Effector memory CD8-positive, alpha-beta T cell (primary cell): ENCODE results near the gene B3GAT3.
A peak's percentile ranks its signal among the peaks of the same experiment; 100 is the strongest.
"Not testable (repeated sequence)": the region's sequence is repeated elsewhere in the genome, so short reads cannot be mapped to it uniquely, and the experiment has no call there.

Source experiments
- ATAC-seq: fragments of 150-1000 bp; cut with Tn5 transposase; replicated peaks from 2 replicates; pipeline ENCODE4 v1.10.0; 2021; ENCODE audit warnings: mild to moderate bottlenecking, moderate library complexity
- DNase-seq, 3 experiments: peaks; one replicate each; pipeline ENCODE4 v3.0.0; 2021
- H3K27ac Mint-ChIP-seq, 2 donors: one replicate each; pipeline ENCODE4 v1.8.0; 2022; ENCODE audit warnings: mild to moderate bottlenecking in 2 of 2, mixed read lengths in 2 of 2, moderate library complexity in 2 of 2
- H3K27me3 Mint-ChIP-seq, 2 donors: one replicate each; pipeline ENCODE4 v1.8.0; 2022; ENCODE audit warnings: mixed read lengths in 2 of 2
- H3K36me3 Mint-ChIP-seq: one replicate; pipeline ENCODE4 v1.8.0; 2022; ENCODE audit warnings: mild to moderate bottlenecking, moderate library complexity, mixed read lengths; ENCODE audit not compliant: insufficient read depth
- H3K4me1 Mint-ChIP-seq, 2 donors: one replicate each; pipeline ENCODE4 v1.8.0; 2022; ENCODE audit warnings: low read depth in 2 of 2, mixed read lengths in 2 of 2
- H3K4me3 Mint-ChIP-seq, 2 donors: one replicate each; pipeline ENCODE4 v1.8.0; 2022; ENCODE audit warnings: mild to moderate bottlenecking in 2 of 2, mixed read lengths in 2 of 2, moderate library complexity in 2 of 2
- H3K9me3 Mint-ChIP-seq, 2 donors: one replicate each; pipeline ENCODE4 v1.8.0; 2022; ENCODE audit warnings: mixed read lengths in 2 of 2

B3GAT3 gene

GRCh38 chr11:62592989-62593421 lies 28.8 kb downstream of the B3GAT3 start:
- DNase-seq (no peak), ATAC-seq (no peak)
- Mint-ChIP-seq H3K4me3 (peak overlapping the region; percentile 80 to 92), H3K4me1 (peaks cover 37 to 44% of the 10 kb centered on the region in 2 donors), H3K9me3 (no peaks in the 10 kb centered on the region), H3K36me3 (peaks cover 80% of the 10 kb centered on the region), H3K27ac (peak overlapping the region; percentile 98 to 99), H3K27me3 (no peaks in the 10 kb centered on the region)

- Mint-ChIP-seq H3K4me1 (peaks cover 32 to 36% of the 10 kb centered on the region in 2 donors), H3K27me3 (no peaks in the 10 kb centered on the region), H3K9me3 (no peaks in the 10 kb centered on the region), H3K27ac (peak overlapping the region; percentile 98 to 99), H3K36me3 (peaks cover 76% of the 10 kb centered on the region), H3K4me3 (peak overlapping the region; percentile 92 to 97)
- ATAC-seq, result no peak
- DNase-seq, result no peak
Observed at GRCh38 chr11:62592146-62592815, 29.5 kb downstream of the B3GAT3 start.

GRCh38 chr11:62591448-62592145 lies 30.2 kb downstream of the B3GAT3 start, which contains the start of gene TUT1:
TUT1 (minus strand) TSS chr11:62591523; CDS start chr11:62591485, 38 bp downstream.
- ATAC-seq, result peak; percentile 81
- H3K9me3 Mint-ChIP-seq, result no peaks in the 10 kb centered on the region
- H3K36me3 Mint-ChIP-seq, result peaks cover 75% of the 10 kb centered on the region
- peak within 1 kb of the TSS; percentile 98 to 99 for H3K27ac Mint-ChIP-seq
- peaks cover 30 to 33% of the 10 kb centered on the region in 2 donors for H3K4me1 Mint-ChIP-seq
- peak; percentile 95 to 96 (median 95) for DNase-seq
- H3K27me3 Mint-ChIP-seq, result no peaks in the 10 kb centered on the region
- peak within 1 kb of the TSS; percentile 92 to 97 for H3K4me3 Mint-ChIP-seq

- ATAC-seq (no peak), DNase-seq (no peak)
- H3K27ac Mint-ChIP-seq, result no peak overlapping the region
- H3K36me3 Mint-ChIP-seq, result peaks cover 64% of the 10 kb centered on the region
- peak overlapping the region in 1 of 2 donors; percentile 97 for H3K4me3 Mint-ChIP-seq
- H3K4me1 Mint-ChIP-seq, result peaks cover 29 to 33% of the 10 kb centered on the region in 2 donors
- H3K27me3 Mint-ChIP-seq, result no peaks in the 10 kb centered on the region
- H3K9me3 Mint-ChIP-seq, result no peaks in the 10 kb centered on the region
Observed at GRCh38 chr11:62588966-62589637, 32.7 kb downstream of the B3GAT3 start.

- H3K4me1 Mint-ChIP-seq, ATAC-seq, H3K27me3 Mint-ChIP-seq, H3K9me3 Mint-ChIP-seq, H3K27ac Mint-ChIP-seq, H3K4me3 Mint-ChIP-seq, DNase-seq: not testable (repeated sequence)
- H3K36me3 Mint-ChIP-seq, result peaks cover 42% of the 10 kb centered on the region
Observed at GRCh38 chr11:62585356-62585755, 36.4 kb downstream of the B3GAT3 start.

- ATAC-seq, result not testable (repeated sequence)
- peaks cover 41% of the 10 kb centered on the region for H3K36me3 Mint-ChIP-seq
Observed at GRCh38 chr11:62581735-62582134, 40.1 kb downstream of the B3GAT3 start.

GRCh38 chr11:62580959-62581715 lies 40.6 kb downstream of the B3GAT3 start:
- DNase-seq (no peak), ATAC-seq (no peak)
- H3K9me3 Mint-ChIP-seq, result no peaks in the 10 kb centered on the region
- H3K4me1 Mint-ChIP-seq, result peaks cover 0 to 3% of the 10 kb centered on the region in 2 donors
- no peak overlapping the region for H3K4me3 Mint-ChIP-seq
- H3K36me3 Mint-ChIP-seq, result peaks cover 41% of the 10 kb centered on the region
- H3K27ac Mint-ChIP-seq, result no peak overlapping the region
- no peaks in the 10 kb centered on the region for H3K27me3 Mint-ChIP-seq

More at GRCh38 chr11:62581735-62582134, 40.1 kb downstream of the B3GAT3 start:
- H3K4me1 Mint-ChIP-seq, H3K4me3 Mint-ChIP-seq, H3K27me3 Mint-ChIP-seq, DNase-seq, H3K27ac Mint-ChIP-seq, H3K9me3 Mint-ChIP-seq: not testable (repeated sequence)

GRCh38 chr11:62579252-62579651 lies 42.5 kb downstream of the B3GAT3 start:
- ATAC-seq, result no peak
- Mint-ChIP-seq H3K36me3 (peaks cover 38% of the 10 kb centered on the region), H3K27me3 (no peaks in the 10 kb centered on the region), H3K27ac (no peak overlapping the region), H3K9me3 (no peaks in the 10 kb centered on the region), H3K4me3 (no peak overlapping the region), H3K4me1 (peaks cover 13 to 16% of the 10 kb centered on the region in 2 donors)
- no peak for DNase-seq

GRCh38 chr11:62578541-62578940 lies 43.2 kb downstream of the B3GAT3 start:
- H3K9me3 Mint-ChIP-seq, result no peaks in the 10 kb centered on the region
- peaks cover 17 to 18% of the 10 kb centered on the region in 2 donors for H3K4me1 Mint-ChIP-seq
- no peak for DNase-seq
- no peak overlapping the region for H3K27ac Mint-ChIP-seq
- peaks cover 43% of the 10 kb centered on the region for H3K36me3 Mint-ChIP-seq
- ATAC-seq, result no peak
- H3K27me3 Mint-ChIP-seq, result no peaks in the 10 kb centered on the region
- no peak overlapping the region for H3K4me3 Mint-ChIP-seq

GRCh38 chr11:62577046-62577714 lies 44.6 kb downstream of the B3GAT3 start:
- no peak for DNase-seq
- Mint-ChIP-seq H3K27ac (no peak overlapping the region), H3K4me1 (peaks cover 31 to 32% of the 10 kb centered on the region in 2 donors), H3K27me3 (no peaks in the 10 kb centered on the region), H3K4me3 (no peak overlapping the region), H3K9me3 (no peaks in the 10 kb centered on the region), H3K36me3 (peaks cover 57% of the 10 kb centered on the region)
- no peak for ATAC-seq

GRCh38 chr11:62575837-62576236 lies 45.9 kb downstream of the B3GAT3 start:
- Mint-ChIP-seq H3K27me3 (no peaks in the 10 kb centered on the region), H3K4me1 (peaks cover 40 to 44% of the 10 kb centered on the region in 2 donors), H3K36me3 (peaks cover 67% of the 10 kb centered on the region), H3K4me3 (peak overlapping the region; percentile 95 to 99), H3K9me3 (no peaks in the 10 kb centered on the region), H3K27ac (peak overlapping the region; percentile 59 to 81)
- DNase-seq, result no peak
- ATAC-seq, result no peak

- ATAC-seq (no peak), DNase-seq (no peak)
- Mint-ChIP-seq H3K4me1 (peaks cover 43 to 46% of the 10 kb centered on the region in 2 donors), H3K27me3 (no peaks in the 10 kb centered on the region), H3K27ac (peak overlapping the region; percentile 96 to 97), H3K4me3 (peak overlapping the region; percentile 95 to 99), H3K9me3 (no peaks in the 10 kb centered on the region), H3K36me3 (peaks cover 69% of the 10 kb centered on the region)
Observed at GRCh38 chr11:62575156-62575555, 46.6 kb downstream of the B3GAT3 start.
